HG03469 (cell line): ENCODE results near the gene KATNA1.

Experiments
- ATAC-seq: cut with Tn5 transposase; IDR thresholded peaks from one replicate; pipeline ENCODE4 v1.9.1; 2021; ENCODE audit warnings: mild to moderate bottlenecking, moderate library complexity, moderate number of reproducible peaks; ENCODE audit not compliant: unreplicated experiment

Gene KATNA1

DNA sequence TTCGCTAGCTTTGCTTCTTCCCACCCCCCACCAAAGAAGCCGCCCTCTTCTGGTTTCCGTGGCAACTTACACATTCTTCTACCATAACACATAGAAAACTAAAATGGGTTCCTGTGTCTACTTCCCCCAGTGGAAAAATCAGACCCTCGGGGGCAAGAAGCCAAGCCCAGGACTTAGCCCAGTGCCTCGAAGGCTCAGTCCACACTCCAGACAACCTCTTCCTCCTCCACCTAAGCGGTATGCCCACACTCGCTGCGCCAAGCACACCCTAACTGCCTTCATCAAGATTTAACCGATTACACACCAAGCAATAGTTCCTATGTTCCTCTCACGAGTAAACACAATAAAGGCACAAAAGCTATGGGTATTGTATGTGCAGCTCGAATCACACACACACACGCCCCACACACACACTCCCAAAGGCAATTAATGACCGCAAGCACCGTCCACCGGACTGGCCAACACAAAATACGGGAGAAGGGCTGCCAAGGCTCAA is 103.2 kb downstream of the KATNA1 start:
- no peak for ATAC-seq
